Gastroesophageal sphincter (tissue), 3 donors: ENCODE data around the gene AKAP12.

Experiments
- EP300 ChIP-seq: sonication (generic); formaldehyde crosslinking; IDR thresholded peaks from one replicate; pipeline ENCODE4 v1.6.1; 2017; ENCODE audit warnings: antibody characterized with exemption, mild to moderate bottlenecking
- POLR2A ChIP-seq, 2 donors: fragments of 450-650 bp; IDR thresholded peaks; one replicate each; pipeline ENCODE4 v1.6.1; 2017; ENCODE audit warnings: antibody characterized with exemption in 2 of 2, mild to moderate bottlenecking in 2 of 2, moderate library complexity in 1 of 2
- POLR2AphosphoS5 ChIP-seq: sonication (generic); formaldehyde crosslinking; IDR thresholded peaks from one replicate; pipeline ENCODE4 v1.6.1; 2017; ENCODE audit warnings: antibody characterized with exemption
- TF ChIP-seq, protein P1 (sequence below), 4 experiments: fragments of 200-600 bp in 2 of 4; fragments of 450-650 bp in 2 of 4; sonication (generic) in 1 of 4; IDR thresholded peaks; one replicate each; pipeline ENCODE4 v1.5.1; 2017 to 2019; ENCODE audit warnings: antibody characterized with exemption in 4 of 4, mild to moderate bottlenecking in 2 of 4, moderate library complexity in 2 of 4

DNA sequence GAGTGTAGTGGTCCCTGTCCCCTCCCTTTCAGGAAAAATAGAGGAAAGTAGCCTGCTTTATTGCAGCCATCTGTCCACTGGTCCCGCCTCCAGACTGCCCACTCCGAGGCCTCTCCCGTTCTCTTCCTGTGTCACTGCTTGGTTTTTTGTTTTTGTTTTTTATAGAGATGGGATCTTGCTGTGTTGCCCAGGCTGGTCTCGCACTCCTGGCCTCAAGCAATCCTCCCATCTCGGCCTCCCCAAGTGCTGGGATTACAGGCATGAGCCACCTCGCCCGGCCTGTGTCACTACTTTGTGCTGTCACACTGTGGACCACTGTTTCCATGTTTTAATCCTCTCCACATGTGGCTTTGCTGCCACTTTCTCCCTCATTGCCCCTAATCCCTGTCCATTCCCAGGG, 80.4 kb downstream of the AKAP12 start:
- TF ChIP-seq, protein P1, sequence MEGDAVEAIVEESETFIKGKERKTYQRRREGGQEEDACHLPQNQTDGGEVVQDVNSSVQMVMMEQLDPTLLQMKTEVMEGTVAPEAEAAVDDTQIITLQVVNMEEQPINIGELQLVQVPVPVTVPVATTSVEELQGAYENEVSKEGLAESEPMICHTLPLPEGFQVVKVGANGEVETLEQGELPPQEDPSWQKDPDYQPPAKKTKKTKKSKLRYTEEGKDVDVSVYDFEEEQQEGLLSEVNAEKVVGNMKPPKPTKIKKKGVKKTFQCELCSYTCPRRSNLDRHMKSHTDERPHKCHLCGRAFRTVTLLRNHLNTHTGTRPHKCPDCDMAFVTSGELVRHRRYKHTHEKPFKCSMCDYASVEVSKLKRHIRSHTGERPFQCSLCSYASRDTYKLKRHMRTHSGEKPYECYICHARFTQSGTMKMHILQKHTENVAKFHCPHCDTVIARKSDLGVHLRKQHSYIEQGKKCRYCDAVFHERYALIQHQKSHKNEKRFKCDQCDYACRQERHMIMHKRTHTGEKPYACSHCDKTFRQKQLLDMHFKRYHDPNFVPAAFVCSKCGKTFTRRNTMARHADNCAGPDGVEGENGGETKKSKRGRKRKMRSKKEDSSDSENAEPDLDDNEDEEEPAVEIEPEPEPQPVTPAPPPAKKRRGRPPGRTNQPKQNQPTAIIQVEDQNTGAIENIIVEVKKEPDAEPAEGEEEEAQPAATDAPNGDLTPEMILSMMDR (IDR thresholded peaks at IDR 0.05), result no peak
- TF ChIP-seq POLR2A (IDR thresholded peaks at IDR 0.05) (no peak), POLR2AphosphoS5 (no peak), EP300 (no peak)
